AG09319 (cell line): Measurements from ENCODE around the gene DNAJC28.
"Not testable (repeated sequence)": the region's sequence is repeated elsewhere in the genome, so short reads cannot be mapped to it uniquely, and the experiment has no call there.

Experiments
- DNase-seq: peaks from one replicate; pipeline ENCODE4 v3.0.0-alpha.2; 2010; ENCODE audit warnings: low read depth; ENCODE audit errors: extremely low read depth
- CTCF ChIP-seq: IDR thresholded peaks from 2 replicates; pipeline ENCODE4 v1.5.1; 2011; ENCODE audit warnings: low read depth, mild to moderate bottlenecking, inconsistent platforms, low read length, moderate library complexity

Gene DNAJC28

GRCh38 chr21:33473344-33473743, 18.2 kb downstream of the DNAJC28 start:
- TF ChIP-seq CTCF: no peak
- DNase-seq: no peak

DNA sequence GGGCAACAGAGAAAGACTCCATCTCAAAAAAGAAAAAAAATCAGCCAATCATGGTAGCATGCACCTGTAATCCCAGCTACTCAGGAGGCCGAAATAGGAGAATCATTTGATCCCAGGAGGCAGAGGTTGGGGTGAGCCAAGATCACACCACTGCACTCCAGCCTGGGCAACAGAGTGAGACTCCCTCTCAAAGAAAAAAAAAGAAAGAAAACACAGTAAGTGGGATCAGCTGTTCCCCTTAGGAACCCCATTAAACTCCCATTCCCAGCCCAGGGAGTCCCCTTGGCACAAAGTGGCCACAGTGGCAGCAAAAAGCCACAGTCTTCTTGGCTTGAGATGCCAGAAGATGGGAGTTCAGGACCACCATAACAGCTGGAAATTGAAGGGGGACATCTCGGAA, 20.8 kb downstream of the DNAJC28 start:
- DNase-seq: no peak
- TF ChIP-seq CTCF: no peak

DNA sequence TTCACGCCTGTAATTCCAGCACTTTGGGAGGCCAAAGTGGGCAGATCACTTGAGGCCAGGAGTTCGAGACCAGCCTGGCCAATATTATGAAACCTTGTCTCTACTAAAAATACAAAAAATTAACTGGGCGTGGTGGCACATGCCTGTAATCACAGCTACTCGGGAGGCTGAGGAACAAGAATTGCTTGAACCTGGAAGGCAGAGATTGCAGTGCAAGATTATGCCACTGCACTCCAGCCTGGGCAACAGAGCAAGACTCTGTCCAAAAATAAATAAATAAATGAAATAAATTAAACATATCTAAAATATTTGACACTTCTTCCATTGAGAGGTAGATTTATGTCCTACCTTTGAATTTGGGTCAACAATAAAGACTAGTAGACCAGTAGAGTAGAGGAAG, 22.3 kb downstream of the DNAJC28 start:
- not testable (repeated sequence) for DNase-seq

GRCh38 chr21:33461538-33462250, 29.8 kb downstream of the DNAJC28 start:
- TF ChIP-seq CTCF: no peak
- DNase-seq: no peak

- DNase-seq: no peak
- no peak for TF ChIP-seq CTCF
These were observed 32.7 kb downstream of the DNAJC28 start for GRCh38 chr21:33458861-33459260.

DNA sequence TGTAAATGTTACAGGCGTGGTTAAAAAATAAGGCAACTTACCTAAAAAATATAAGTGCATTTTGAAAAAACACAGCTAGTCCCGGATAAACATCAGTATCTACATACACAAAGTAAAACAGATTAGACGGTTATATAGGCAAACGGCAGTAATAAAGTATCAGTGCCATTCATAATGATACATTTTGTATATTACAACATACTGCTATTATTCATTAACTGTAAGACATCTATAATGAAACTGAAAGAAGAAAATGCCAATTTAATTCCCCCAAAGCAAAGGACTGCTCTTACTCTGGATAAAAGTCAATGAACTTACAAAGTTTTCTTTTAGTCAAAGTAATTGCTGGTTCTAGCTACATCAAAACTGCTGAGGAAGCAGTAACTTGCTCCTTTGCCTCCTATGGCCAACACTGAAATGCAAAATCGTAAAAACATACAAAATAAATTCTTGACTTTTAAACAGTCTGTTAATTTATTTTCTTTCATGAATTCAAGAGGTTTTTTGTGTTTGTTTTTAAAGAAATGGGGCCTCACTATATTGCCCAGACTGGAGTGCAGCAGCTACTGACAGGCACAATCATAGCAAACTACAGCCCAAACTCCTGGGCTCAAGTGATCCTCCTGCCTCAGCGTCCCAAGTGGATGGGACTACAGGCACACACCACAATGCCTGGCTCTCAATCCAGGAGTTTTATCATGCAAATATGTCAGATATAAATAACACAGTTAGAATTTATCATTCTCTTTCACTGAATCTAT, 35.6 kb downstream of the DNAJC28 start:
- TF ChIP-seq CTCF: no peak

DNA sequence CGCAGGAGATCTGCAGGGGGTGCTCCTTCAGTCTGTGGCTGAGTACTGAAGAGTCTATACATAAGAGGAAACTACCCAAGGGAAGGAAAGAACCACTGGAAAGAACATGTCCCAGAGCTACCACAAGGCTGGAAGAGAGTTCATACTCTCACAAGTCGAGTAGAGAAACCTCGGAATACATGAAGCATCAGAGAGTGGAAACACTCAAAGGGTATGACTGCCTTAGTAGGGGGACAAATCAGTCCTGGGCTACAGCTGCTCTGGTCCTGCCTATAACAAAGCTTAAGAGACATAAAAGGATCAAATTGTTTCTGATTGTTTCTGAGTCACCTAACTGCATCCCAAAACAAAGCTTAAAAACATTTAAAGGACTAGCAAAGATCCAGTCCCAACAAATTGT, 39.2 kb downstream of the DNAJC28 start:
- no peak for TF ChIP-seq CTCF

More for the DNA sequence above, 35.6 kb downstream of the DNAJC28 start:
- DNase-seq: no peak

More for the DNA sequence above, 39.2 kb downstream of the DNAJC28 start:
- no peak for DNase-seq
